K562 (cell line): ENCODE results near the gene EPHB1.

ENCODE experiments used
- CCAR2 ChIP-seq: fragments of 200-400 bp; formaldehyde crosslinking; IDR thresholded peaks from 2 replicates; pipeline ENCODE4 v1.6.1; 2017; ENCODE audit warnings: mild to moderate bottlenecking, low read depth, low read length
- DACH1 ChIP-seq: fragments of 450-650 bp; IDR thresholded peaks from 2 replicates; pipeline ENCODE4 v1.6.1; 2018; ENCODE audit not compliant: partially characterized antibody
- GTF3C2 ChIP-seq: IDR thresholded peaks from 3 replicates; pipeline ENCODE4 v1.6.1; 2011; ENCODE audit warnings: borderline replicate concordance, mild to moderate bottlenecking, moderate library complexity; ENCODE audit not compliant: insufficient read length; ENCODE audit errors: extremely low read depth
- ID3 ChIP-seq, 2 experiments: fragments of 250-450 bp in 1 of 2; fragments of 450-650 bp in 1 of 2; sonication (Bioruptor Pico) in 1 of 2; IDR thresholded peaks; 2 replicates each; pipeline versions ENCODE4 v1.6.1 to v1.8.0; 2016 to 2021; ENCODE audit warnings: mild to moderate bottlenecking in 2 of 2, moderate library complexity in 2 of 2, missing compliant biosample characterization in 1 of 2, missing genetic modification characterization in 1 of 2
- JUNB ChIP-seq: fragments of 450-650 bp; formaldehyde crosslinking; conservative IDR thresholded peaks from 2 replicates; pipeline ENCODE4 v1.4.0; 2020; ENCODE audit warnings: mild to moderate bottlenecking
- MYC ChIP-seq, 2 experiments: fragments of 250-450 bp in 1 of 2; sonication (Bioruptor Pico) in 1 of 2; IDR thresholded peaks; 2 replicates each; pipeline versions ENCODE4 v1.5.1 to v1.6.1; 2012 to 2021; ENCODE audit warnings: low read depth in 2 of 2, borderline replicate concordance in 1 of 2, improper control_type of control experiment in 1 of 2, low read length in 1 of 2, mild to moderate bottlenecking in 1 of 2, moderate library complexity in 1 of 2
- NFATC3 ChIP-seq: fragments of 450-650 bp; IDR thresholded peaks from 2 replicates; pipeline ENCODE4 v1.6.1; 2017; ENCODE audit warnings: mild to moderate bottlenecking
- NR2C2 ChIP-seq, 2 experiments: fragments of 200-800 bp in 1 of 2; sonication (Bioruptor generic) in 1 of 2; sonication (generic) in 1 of 2; formaldehyde crosslinking in 1 of 2; IDR thresholded peaks; 2 replicates each; pipeline versions ENCODE4 v1.6.1 to v1.8.0; 2016 to 2022; ENCODE audit warnings: mild to moderate bottlenecking in 1 of 2, missing compliant biosample characterization in 1 of 2, missing genetic modification characterization in 1 of 2, missing genetic modification reagents in 1 of 2
- SIX5 ChIP-seq, 2 experiments: IDR thresholded peaks; 2 replicates each; pipeline ENCODE4 v1.6.1; 2011; ENCODE audit warnings: low read length in 2 of 2, borderline replicate concordance in 1 of 2, low read depth in 1 of 2, mild to moderate bottlenecking in 1 of 2, moderate library complexity in 1 of 2; ENCODE audit not compliant: insufficient read depth in 1 of 2
- TCF3 ChIP-seq: sonication (generic); formaldehyde crosslinking; IDR thresholded peaks from 2 replicates; pipeline ENCODE4 v1.4.0; 2020; ENCODE audit warnings: mild to moderate bottlenecking, missing genetic modification reagents

GRCh38 chr3:135191708-135192107, 396.6 kb downstream of the EPHB1 start:
- TF ChIP-seq MYC (IDR thresholded peaks at IDR 0.05; ENCODE audit: low read depth, low read length) (no peak), MYC (CRISPR knock-in tag; IDR thresholded peaks at IDR 0.05; ENCODE audit: borderline replicate concordance, low read depth) (no peak), GTF3C2 (no peak), NFATC3 (no peak), JUNB (CRISPR knock-in tag) (no peak), CCAR2 (no peak), TCF3 (CRISPR knock-in tag) (no peak), DACH1 (no peak), SIX5 (IDR thresholded peaks at IDR 0.05; ENCODE audit: borderline replicate concordance in 1 of 2, insufficient read depth in 1 of 2, low read depth in 1 of 2, low read length in 2 of 2) (no peak), NR2C2 (CRISPR knock-in tag; IDR thresholded peaks at IDR 0.05) (no peak), NR2C2 (tag; IDR thresholded peaks at IDR 0.05) (no peak), ID3 (CRISPR knock-in tag; IDR thresholded peaks at IDR 0.05) (no peak), ID3 (tag; IDR thresholded peaks at IDR 0.05) (no peak)
